ENCODE data around the gene MTREX.
"Not testable (repeated sequence)": the region's sequence is repeated elsewhere in the genome, so short reads cannot be mapped to it uniquely, and the experiment has no call there.

The MTREX gene

GRCh38 chr5:55307383-55308253 is at the start of gene MTREX, which contains the start of gene DHX29:
MTREX (plus strand) TSS chr5:55307989; CDS start chr5:55308014, 25 bp downstream.
DHX29 (minus strand) TSS chr5:55307694; CDS start chr5:55307573, 121 bp downstream.
- DNase-seq (ENCODE audit: low spot score), result peak; percentile 92

GRCh38 chr5:55258339-55258738 is 49.5 kb upstream of the MTREX start:
- DNase-seq (ENCODE audit: low spot score), result no peak

GRCh38 chr5:55276771-55277170 is 31.0 kb upstream of the MTREX start:
- peak; percentile 56 for DNase-seq (ENCODE audit: low spot score)

- peak; percentile 55 for DNase-seq (ENCODE audit: low spot score)
These were observed 29.0 kb upstream of the MTREX start for GRCh38 chr5:55278778-55279177.

- DNase-seq (ENCODE audit: low spot score), result no peak
These were observed 21.3 kb upstream of the MTREX start for GRCh38 chr5:55286411-55286933.

GRCh38 chr5:55289808-55290207 is 18.0 kb upstream of the MTREX start:
- no peak for DNase-seq (ENCODE audit: low spot score)

GRCh38 chr5:55290991-55291390 is 16.8 kb upstream of the MTREX start:
- no peak for DNase-seq (ENCODE audit: low spot score)

GRCh38 chr5:55294935-55295334 is 12.9 kb upstream of the MTREX start:
- DNase-seq (ENCODE audit: low spot score), result no peak

GRCh38 chr5:55300890-55301289 is 6.9 kb upstream of the MTREX start:
- DNase-seq (ENCODE audit: low spot score), result no peak

GRCh38 chr5:55303238-55303690 is 4.5 kb upstream of the MTREX start:
- DNase-seq (ENCODE audit: low spot score), result peak; percentile 91

GRCh38 chr5:55304584-55304983 is 3.2 kb upstream of the MTREX start:
- DNase-seq (ENCODE audit: low spot score), result no peak

- DNase-seq (ENCODE audit: low spot score), result no peak
These were observed 2.4 kb upstream of the MTREX start for GRCh38 chr5:55305345-55305744.

GRCh38 chr5:55306641-55307382 is 977 bp upstream of the MTREX start:
- DNase-seq (ENCODE audit: low spot score), result no peak

GRCh38 chr5:55308254-55308836 is 556 bp downstream of the MTREX start:
- peak; percentile 40 for DNase-seq (ENCODE audit: low spot score)

- DNase-seq (ENCODE audit: low spot score), result no peak
These were observed 6.3 kb downstream of the MTREX start for GRCh38 chr5:55313870-55314617.

GRCh38 chr5:55316289-55316688 is 8.5 kb downstream of the MTREX start:
- DNase-seq (ENCODE audit: low spot score), result no peak

GRCh38 chr5:55316837-55317236 is 9.0 kb downstream of the MTREX start:
- no peak for DNase-seq (ENCODE audit: low spot score)

- DNase-seq (ENCODE audit: low spot score), result not testable (repeated sequence)
These were observed 10.4 kb downstream of the MTREX start for GRCh38 chr5:55318237-55318636.

- DNase-seq (ENCODE audit: low spot score), result no peak
These were observed 11.7 kb downstream of the MTREX start for GRCh38 chr5:55319491-55319890.

GRCh38 chr5:55320571-55320970 is 12.8 kb downstream of the MTREX start:
- DNase-seq (ENCODE audit: low spot score), result no peak

- no peak for DNase-seq (ENCODE audit: low spot score)
These were observed 16.2 kb downstream of the MTREX start for GRCh38 chr5:55324006-55324405.

Data from kidney tubule cell (primary cell).